GM21526 (cell line): ENCODE results near the gene KIF21A.

Source experiments
- ATAC-seq: cut with Tn5 transposase; IDR thresholded peaks from one replicate; pipeline ENCODE4 v1.9.1; 2021; ENCODE audit warnings: moderate library complexity; ENCODE audit not compliant: unreplicated experiment, low FRiP score

The KIF21A gene

GRCh38 chr12:39431797-39432196 lies 11.1 kb downstream of the KIF21A start:
- ATAC-seq = no peak

DNA sequence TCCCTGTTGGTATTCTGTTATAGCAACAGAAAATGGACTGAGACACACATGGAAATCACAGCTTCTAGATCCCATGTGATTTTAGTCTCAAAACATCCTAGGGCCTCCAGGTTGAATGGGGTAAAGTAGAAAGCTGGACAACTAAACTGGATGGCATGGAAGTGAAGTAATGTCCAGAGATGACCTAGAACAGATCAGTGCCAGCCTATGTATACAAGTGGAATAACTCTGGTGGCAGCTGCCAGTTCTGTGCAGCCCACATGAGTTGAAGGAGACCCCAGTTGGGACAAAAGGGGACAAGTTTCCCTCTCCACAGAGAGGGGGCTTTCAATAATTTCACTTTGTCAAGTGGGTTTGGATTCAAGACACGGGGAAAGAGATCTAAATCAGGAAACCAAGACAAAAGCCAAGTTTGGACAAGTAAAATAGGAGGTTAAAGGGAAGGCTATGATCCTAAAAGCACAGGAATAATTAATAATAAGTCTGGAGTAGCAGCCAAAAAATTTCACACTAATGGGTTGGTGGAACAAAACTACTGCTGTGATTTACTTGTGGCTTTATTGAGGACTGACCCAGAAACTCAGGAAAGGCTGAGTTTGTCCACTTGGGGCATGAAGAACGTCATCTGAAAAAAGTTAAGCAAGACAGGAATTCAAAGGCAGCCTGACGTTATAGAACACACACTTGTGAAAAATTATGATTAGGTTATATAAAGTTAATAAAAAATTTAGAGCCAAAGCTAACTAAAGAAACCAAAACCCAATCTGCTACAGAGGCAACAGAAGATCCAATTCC lies 11.7 kb downstream of the KIF21A start:
- no peak for ATAC-seq

DNA sequence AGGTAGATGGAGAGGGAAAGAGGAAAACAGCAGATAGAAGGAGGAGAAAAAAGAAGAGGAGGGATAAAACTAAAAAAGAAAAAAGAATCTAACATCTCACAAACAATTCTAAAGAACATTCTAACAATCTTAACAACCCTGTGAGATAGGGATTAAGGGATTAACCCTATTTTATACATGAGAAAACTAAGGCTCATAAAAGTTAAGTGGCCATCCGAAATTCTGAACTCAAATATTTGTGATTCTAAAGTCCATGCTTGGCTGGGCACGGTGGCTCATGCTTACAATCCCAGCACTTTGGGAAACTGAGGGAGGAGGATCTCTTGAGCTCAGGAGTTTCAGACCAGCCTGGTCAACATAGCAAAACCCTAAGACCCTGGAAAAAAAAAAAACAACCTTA lies 13.1 kb downstream of the KIF21A start:
- ATAC-seq = no peak

GRCh38 chr12:39427360-39427808 lies 15.5 kb downstream of the KIF21A start:
- no peak for ATAC-seq

DNA sequence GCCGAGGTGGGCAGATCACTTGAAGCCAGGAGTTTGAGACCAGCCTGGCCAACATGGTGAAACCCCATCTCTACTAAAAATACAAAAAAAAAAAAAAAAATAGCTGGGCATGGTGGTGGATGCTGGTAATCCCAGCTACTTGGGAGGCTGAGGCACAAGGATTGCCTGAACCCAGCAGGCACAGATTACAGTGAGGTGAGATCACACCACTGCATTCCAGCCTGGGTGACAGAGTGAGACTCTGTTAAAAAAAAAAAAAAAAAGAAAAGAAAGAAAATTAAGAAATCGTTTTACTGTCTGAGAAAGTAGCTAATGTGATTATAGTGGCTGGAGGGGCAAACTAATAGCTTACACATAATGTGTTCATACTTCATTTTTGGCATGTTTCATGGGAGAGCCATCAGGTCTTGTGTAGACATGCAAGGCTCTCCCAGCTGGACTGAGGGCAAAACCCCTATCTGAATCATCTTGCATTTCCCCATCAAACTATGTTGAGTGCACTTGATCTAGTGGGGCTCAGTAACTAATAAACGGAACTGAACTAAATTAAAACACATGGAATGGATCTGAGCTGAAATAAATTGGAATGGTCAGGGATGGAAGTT lies 16.2 kb downstream of the KIF21A start:
- ATAC-seq = no peak

DNA sequence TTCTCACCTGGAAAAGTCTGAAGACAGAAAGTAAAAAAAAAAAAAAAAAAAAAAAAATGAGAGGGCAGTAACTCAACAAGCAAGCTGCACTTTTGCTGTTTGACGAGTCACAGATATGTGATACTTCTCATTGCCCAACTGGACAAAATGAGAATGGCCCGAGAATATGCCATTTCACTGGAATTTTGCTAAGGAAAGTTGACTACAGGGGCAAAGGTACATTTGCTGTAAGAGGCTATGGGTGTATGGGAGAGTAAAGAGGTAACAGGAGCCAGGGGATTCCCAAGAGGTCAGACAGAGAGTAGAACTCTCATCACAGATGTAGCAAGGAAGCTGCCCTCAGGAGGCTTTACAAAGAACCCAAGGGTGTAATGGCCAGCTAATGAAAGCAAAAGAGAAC lies 22.9 kb downstream of the KIF21A start:
- ATAC-seq = no peak

GRCh38 chr12:39419471-39419870 lies 23.4 kb downstream of the KIF21A start:
- ATAC-seq = no peak

GRCh38 chr12:39417916-39418315 lies 25.0 kb downstream of the KIF21A start:
- ATAC-seq = no peak

DNA sequence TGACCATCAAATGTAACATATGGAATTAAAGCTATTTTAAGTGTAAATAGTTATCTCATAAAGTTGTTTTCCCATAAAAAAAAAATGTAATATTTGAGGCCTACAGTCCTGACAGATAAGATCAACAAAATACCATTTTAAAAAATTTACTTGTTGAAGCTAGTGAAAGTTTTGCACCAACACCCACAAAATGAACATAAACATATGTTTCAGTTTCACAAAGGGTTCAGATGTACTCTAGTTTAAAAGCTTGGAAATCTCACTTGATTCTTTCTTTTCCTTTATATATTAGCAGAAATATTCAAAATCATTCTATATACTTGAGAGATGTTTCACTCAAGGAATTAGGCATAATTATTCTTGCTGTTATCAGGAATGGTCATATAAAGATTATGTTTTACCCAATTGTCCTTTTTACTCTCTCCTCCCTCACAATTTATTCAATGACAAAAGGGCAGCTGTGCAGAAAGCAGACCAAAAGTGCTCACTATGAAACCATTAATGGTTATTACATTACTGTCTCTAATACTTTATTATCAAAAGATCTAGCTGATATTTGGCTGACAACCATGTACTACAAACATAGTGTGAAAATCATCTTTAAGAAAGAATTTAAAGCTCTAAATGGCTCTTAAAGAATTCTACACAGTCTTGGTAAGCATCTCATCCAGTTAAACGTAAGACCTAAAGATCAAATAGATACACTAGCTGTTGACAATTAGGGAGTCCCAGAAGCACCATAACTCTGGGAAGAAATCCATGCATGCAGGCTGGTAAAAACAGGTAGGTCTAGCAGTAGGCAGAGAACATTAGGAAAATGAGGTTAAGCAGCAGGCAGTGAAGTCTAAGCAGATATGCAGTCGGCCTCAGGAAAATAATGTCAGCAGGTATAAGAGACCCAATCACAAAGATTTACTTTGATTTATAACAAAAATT lies 28.8 kb downstream of the KIF21A start:
- peak; percentile 50 for ATAC-seq

- ATAC-seq = no peak
Measured at GRCh38 chr12:39412210-39412609, 30.7 kb downstream of the KIF21A start.

- ATAC-seq = no peak
Measured at GRCh38 chr12:39406262-39406661, 36.7 kb downstream of the KIF21A start.

GRCh38 chr12:39405580-39405979 lies 37.3 kb downstream of the KIF21A start:
- no peak for ATAC-seq

DNA sequence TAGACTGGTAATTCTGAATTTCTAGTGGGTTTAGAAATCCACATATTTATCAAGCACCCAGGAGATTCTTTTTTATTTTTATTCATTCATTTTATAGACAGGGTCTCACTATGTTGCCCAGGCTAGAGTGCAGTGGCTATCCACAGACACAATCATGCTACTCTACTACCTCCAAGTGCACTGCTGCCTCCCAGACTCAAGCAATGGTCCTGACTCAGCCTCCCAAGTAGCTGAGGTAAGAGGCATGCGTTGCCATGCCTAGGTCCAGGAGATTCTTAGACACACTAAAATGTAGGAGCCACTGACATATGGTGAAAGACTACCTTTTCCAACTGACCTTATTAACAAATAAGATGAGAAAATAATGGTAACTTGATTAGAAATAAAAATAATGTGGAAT lies 38.9 kb downstream of the KIF21A start:
- no peak for ATAC-seq

DNA sequence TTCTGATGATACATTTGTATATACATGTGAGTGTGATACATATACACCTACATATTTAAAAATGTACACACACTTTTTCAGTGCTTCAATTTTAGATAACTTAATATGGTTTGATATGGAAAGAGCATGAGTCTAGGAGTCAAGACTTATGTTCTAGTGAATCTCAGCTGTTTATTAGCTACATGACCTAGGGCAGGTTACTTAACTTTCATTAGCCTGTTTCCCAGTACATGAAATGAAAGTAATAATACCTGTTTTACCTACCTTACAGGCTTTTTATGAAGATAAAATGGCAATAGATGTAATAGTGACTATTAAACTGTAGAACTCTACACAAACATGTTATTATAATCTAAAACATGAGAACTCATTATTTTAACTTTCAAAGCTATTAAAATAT lies 39.5 kb downstream of the KIF21A start:
- ATAC-seq = no peak

- ATAC-seq = no peak
Measured at GRCh38 chr12:39402922-39403321, 40.0 kb downstream of the KIF21A start.

GRCh38 chr12:39401459-39401858 lies 41.5 kb downstream of the KIF21A start:
- no peak for ATAC-seq

DNA sequence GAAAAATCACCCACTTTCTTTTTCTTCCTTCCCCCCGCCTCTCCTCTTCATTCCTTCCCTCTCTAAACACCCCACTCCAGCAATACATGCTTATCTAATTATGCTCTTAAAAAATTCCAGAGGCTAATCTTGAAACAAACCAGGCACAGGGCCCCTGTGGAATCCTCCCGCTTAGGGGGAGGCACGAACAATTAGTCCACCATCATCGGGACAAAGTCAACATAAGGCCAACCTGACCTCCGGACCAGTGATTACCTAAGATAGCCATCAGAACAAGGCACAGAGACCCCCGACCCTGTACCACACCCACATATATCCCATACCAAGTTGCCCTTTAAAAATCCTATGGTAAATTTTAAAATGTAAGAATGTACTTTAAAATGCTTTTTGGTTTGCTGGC lies 47.1 kb downstream of the KIF21A start:
- no peak for ATAC-seq

- ATAC-seq = no peak
Measured at GRCh38 chr12:39393890-39394289, 49.0 kb downstream of the KIF21A start.

DNA sequence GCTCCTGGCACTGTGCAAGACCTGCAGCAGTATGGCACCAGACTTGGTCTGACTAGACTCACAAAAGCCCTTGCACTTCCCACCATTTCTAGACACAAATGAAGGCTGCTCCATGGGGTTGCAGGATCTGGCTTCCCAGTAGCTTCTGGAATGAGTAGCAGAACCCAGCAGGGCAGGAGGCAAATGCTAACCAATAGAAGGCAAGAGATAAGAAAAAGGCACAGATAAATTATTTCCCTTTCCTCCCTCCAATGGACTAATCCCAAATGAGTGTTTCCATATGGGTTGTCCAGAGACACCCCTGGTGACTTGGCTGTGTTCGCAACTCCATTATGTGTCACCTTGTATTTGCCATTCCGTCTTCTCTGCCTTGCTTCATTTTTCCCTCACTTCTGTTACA lies 49.7 kb downstream of the KIF21A start:
- no peak for ATAC-seq

DNA sequence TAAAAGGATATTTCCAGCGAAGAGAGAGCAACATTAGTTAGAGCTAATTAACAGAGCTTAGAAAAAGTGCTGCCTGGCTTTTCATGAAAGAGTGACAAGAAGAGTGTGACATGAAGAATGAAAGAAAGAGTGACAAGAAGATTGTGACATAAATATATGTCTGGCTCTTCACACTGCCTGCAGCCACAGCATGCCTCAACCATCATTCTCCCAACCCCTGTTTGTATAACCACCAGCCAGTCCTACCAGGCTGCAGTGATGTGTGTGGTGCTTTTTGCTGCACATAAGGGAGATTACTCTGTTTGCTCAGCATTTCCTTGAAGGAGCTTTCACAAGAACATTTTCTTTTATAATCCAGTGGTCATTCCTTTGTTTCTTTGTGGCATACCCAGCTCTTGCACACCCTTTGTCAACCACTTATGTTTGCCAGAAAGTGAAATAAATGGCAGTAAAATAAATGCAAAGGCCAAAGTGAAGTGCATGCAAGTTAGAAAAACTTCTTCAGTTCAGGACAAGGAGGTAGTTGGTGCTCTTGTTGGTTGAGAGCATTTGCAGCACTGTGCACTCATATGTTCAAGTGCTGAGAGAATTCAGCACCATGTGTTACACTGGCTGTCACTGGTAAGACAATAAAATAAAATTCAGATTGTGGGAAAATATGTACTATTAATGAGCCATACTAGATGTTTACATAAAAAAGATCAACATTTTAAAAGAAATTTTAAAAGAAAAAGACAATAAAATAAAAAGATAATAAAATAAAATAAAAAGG lies 50.6 kb downstream of the KIF21A start:
- ATAC-seq = no peak
